GM06990 (cell line): ENCODE measurements around the gene KRT17.
"Not testable (repeated sequence)": the region's sequence is repeated elsewhere in the genome, so short reads cannot be mapped to it uniquely, and the experiment has no call there.

Experiments
- DNase-seq: peaks from one replicate; pipeline ENCODE4 v3.0.0-alpha.2; 2011; ENCODE audit not compliant: insufficient read length; ENCODE audit errors: extremely low read depth
- H3K27me3 ChIP-seq: replicated peaks from 2 replicates; pipeline ENCODE4 v1.6.0; 2011; ENCODE audit warnings: low read length; ENCODE audit not compliant: control insufficient read depth, insufficient read depth
- H3K36me3 ChIP-seq: 2 replicates; pipeline ENCODE4 v1.5.1; 2011; ENCODE audit warnings: low read length; ENCODE audit not compliant: control insufficient read depth, insufficient read depth
- H3K4me3 ChIP-seq: replicated peaks from 2 replicates; pipeline ENCODE4 v1.5.1; 2011; ENCODE audit warnings: low read depth, mild to moderate bottlenecking, control low read depth, low read length
- CTCF ChIP-seq: IDR thresholded peaks from 2 replicates; pipeline ENCODE4 v1.5.1; 2011; ENCODE audit warnings: low read length, control low read depth, mild to moderate bottlenecking, inconsistent platforms; ENCODE audit not compliant: insufficient read depth, poor library complexity, severe bottlenecking

The KRT17 gene

GRCh38 chr17:41627316-41628072 lies 3.1 kb upstream of the KRT17 start:
- Histone ChIP-seq H3K27me3 (no peaks in the 10 kb centered on the region; the same call in 1 of the 2 replicates), H3K36me3 (no peaks in the 10 kb centered on the region), H3K4me3 (no peak overlapping the region)
- DNase-seq, result no peak
- no peak for TF ChIP-seq CTCF

- DNase-seq, H3K36me3 ChIP-seq, H3K27me3 ChIP-seq, H3K4me3 ChIP-seq: not testable (repeated sequence)
These were observed 2.5 kb upstream of the KRT17 start for GRCh38 chr17:41626914-41627295.

- not testable (repeated sequence) for DNase-seq, H3K27me3 ChIP-seq, H3K4me3 ChIP-seq, H3K36me3 ChIP-seq
These were observed 1.9 kb upstream of the KRT17 start for GRCh38 chr17:41626028-41626913.

- Histone ChIP-seq H3K4me3 (no peak overlapping the region), H3K36me3 (no peaks in the 10 kb centered on the region), H3K27me3 (no peaks in the 10 kb centered on the region; the same call in 1 of the 2 replicates)
- no peak for TF ChIP-seq CTCF
- no peak for DNase-seq
These were observed 1.2 kb upstream of the KRT17 start for GRCh38 chr17:41625602-41626001.

GRCh38 chr17:41623184-41623861 lies 1.1 kb downstream of the KRT17 start:
- not testable (repeated sequence) for DNase-seq, H3K36me3 ChIP-seq

GRCh38 chr17:41622340-41623183 lies 1.8 kb downstream of the KRT17 start:
- not testable (repeated sequence) for DNase-seq, H3K4me3 ChIP-seq, H3K27me3 ChIP-seq, H3K36me3 ChIP-seq

More at GRCh38 chr17:41623184-41623861, 1.1 kb downstream of the KRT17 start:
- H3K4me3 ChIP-seq, H3K27me3 ChIP-seq: not testable (repeated sequence)

GRCh38 chr17:41621916-41622315 lies 2.5 kb downstream of the KRT17 start:
- TF ChIP-seq CTCF, result no peak
- H3K4me3 ChIP-seq, result no peak overlapping the region
- DNase-seq, result no peak
- no peaks in the 10 kb centered on the region for H3K36me3 ChIP-seq
- no peaks in the 10 kb centered on the region; the same call in 1 of the 2 replicates for H3K27me3 ChIP-seq

GRCh38 chr17:41621435-41621817 lies 2.9 kb downstream of the KRT17 start:
- not testable (repeated sequence) for DNase-seq, H3K27me3 ChIP-seq, H3K4me3 ChIP-seq, H3K36me3 ChIP-seq
